HG02759 (cell line): ENCODE data around the gene CNTD1.
"Not testable (repeated sequence)": the region's sequence is repeated elsewhere in the genome, so short reads cannot be mapped to it uniquely, and the experiment has no call there.

ENCODE experiments used
- ATAC-seq: cut with Tn5 transposase; IDR thresholded peaks from one replicate; pipeline ENCODE4 v1.9.1; 2021; ENCODE audit warnings: mild to moderate bottlenecking, moderate library complexity; ENCODE audit not compliant: unreplicated experiment

CNTD1 gene

GRCh38 chr17:42844761-42845555, 46.3 kb downstream of the CNTD1 start:
- ATAC-seq: no peak

- ATAC-seq: no peak
Observed at GRCh38 chr17:42845556-42845917, 46.9 kb downstream of the CNTD1 start.

GRCh38 chr17:42845918-42846593, 47.4 kb downstream of the CNTD1 start:
- ATAC-seq: no peak

GRCh38 chr17:42846594-42847280, 48.1 kb downstream of the CNTD1 start:
- no peak for ATAC-seq

GRCh38 chr17:42848093-42848492, 49.4 kb downstream of the CNTD1 start:
- no peak for ATAC-seq

DNA sequence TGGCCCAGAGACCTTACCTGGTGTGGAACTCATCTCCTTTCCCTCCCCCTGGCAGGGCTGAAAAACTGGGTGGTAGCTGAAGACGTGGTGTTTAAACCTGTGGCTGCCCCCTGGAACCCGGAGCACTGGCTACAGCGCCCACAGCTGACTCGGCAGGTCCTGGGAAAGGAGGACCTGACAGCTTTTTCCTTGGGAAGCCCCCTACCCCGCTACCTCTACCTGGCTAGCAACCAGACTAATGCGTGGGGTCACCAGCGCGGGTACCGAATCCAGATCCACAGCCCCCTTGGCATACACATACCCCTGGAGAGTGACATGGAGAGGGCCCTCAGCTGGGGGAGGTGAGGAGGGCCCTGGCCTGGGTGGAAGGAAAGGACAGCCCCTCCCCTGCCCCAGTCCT, 50.4 kb downstream of the CNTD1 start:
- ATAC-seq: no peak

DNA sequence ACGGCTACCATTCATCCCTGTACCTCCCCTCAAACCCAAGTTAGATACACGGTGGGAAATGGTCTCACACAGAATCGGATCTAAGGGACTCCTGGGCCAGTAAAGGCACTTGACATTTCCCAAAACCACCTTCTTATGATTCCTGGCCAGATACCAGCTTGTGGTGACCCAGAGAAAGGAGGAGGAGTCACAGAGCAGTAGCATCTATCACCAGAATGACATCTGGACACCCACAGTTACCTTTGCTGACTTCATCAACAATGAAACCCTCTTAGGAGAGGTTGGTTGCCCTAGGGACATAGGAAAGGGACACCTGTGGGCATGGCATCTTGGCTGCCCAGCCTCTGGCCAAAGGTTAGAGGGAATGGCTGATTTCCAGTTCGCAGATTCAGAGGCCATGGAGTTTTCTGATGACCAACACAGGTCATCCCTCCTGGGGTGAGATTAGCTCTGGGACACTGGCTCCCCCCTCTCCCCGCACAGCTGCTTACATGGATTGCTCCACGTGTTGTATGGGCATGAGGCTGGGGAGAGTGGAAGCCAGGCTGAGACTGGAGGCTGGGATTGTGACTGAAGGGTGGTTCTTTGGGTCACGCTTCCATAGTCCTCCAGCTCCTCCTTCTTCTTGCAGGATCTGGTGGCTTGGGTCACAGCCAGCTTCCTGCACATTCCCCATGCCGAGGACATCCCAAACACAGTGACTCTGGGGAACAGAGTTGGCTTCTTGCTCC, 51.0 kb downstream of the CNTD1 start:
- no peak for ATAC-seq

GRCh38 chr17:42850954-42851353, 52.3 kb downstream of the CNTD1 start, which contains the start of gene AOC3:
TSS of gene AOC3 (plus strand) at chr17:42851199. CDS start at chr17:42851344, 145 bp downstream.
- no peak for ATAC-seq

DNA sequence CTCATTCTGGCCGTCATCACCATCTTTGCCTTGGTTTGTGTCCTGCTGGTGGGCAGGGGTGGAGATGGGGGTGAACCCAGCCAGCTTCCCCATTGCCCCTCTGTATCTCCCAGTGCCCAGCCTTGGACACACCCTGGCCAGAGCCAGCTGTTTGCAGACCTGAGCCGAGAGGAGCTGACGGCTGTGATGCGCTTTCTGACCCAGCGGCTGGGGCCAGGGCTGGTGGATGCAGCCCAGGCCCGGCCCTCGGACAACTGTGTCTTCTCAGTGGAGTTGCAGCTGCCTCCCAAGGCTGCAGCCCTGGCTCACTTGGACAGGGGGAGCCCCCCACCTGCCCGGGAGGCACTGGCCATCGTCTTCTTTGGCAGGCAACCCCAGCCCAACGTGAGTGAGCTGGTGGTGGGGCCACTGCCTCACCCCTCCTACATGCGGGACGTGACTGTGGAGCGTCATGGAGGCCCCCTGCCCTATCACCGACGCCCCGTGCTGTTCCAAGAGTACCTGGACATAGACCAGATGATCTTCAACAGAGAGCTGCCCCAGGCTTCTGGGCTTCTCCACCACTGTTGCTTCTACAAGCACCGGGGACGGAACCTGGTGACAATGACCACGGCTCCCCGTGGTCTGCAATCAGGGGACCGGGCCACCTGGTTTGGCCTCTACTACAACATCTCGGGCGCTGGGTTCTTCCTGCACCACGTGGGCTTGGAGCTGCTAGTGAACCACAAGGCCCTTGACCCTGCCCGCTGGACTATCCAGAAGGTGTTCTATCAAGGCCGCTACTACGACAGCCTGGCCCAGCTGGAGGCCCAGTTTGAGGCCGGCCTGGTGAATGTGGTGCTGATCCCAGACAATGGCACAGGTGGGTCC, 52.9 kb downstream of the CNTD1 start:
- ATAC-seq: not testable (repeated sequence)

DNA sequence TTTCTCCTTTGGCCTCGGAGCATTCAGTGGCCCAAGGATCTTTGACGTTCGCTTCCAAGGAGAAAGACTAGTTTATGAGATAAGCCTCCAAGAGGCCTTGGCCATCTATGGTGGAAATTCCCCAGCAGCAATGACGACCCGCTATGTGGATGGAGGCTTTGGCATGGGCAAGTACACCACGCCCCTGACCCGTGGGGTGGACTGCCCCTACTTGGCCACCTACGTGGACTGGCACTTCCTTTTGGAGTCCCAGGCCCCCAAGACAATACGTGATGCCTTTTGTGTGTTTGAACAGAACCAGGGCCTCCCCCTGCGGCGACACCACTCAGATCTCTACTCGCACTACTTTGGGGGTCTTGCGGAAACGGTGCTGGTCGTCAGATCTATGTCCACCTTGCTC, 53.7 kb downstream of the CNTD1 start:
- ATAC-seq: no peak

DNA sequence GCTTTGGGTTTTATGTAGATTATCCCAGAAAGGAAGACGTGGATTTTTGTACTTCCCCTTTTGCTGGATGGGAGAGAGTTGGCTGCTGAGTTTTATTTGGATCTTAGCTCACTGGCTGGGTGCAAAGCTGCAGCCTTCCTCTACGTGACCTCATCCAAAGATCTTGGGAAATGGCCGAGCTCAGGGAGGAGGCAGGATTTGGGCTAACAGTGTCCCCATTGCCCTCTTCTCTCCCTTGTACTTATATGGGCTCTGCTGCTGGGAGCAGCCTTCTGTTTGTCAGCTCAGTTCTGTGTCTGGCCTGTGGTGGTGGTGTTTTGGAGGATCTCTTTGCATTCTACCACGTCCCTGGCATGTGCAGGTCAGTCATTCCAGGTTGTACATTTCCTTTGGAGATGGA, 54.3 kb downstream of the CNTD1 start:
- ATAC-seq: no peak

- no peak for ATAC-seq
Observed at GRCh38 chr17:42853597-42853967, 54.9 kb downstream of the CNTD1 start.

- no peak for ATAC-seq
Observed at GRCh38 chr17:42853968-42854790, 55.5 kb downstream of the CNTD1 start.

DNA sequence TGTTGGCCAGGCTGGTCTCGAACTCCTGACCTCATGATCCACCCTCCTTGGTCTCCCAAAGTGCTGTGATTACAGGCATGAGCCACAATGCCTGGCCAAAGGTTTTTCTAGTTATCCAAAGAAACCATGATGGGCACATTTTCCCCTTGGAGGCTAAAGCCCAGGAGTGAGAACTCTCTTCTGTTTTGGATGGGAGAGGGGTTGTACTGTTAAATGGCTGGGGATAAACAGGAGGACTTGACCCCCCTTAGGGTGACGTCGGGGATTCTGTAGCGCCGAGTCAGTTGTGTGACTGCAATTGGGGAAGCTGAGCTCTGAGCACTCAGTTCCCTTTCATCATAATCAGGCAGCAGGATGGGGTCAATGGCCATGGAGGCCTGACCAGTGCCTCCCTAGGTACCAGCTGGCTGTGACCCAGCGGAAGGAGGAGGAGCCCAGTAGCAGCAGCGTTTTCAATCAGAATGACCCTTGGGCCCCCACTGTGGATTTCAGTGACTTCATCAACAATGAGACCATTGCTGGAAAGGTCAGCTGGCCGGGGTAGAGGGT, 56.5 kb downstream of the CNTD1 start:
- ATAC-seq: no peak

- ATAC-seq: not testable (repeated sequence)
Observed at GRCh38 chr17:42856093-42856492, 57.4 kb downstream of the CNTD1 start.

GRCh38 chr17:42856516-42856915, 57.9 kb downstream of the CNTD1 start:
- not testable (repeated sequence) for ATAC-seq

- no peak for ATAC-seq
Observed at GRCh38 chr17:42857389-42857788, 58.7 kb downstream of the CNTD1 start.
